Kidney (tissue), 14 donors: ENCODE measurements around the gene LMTK2. TPM values are rescaled to one million over a fixed set of nuclear protein-coding genes. Genes with fewer than 3 reads are reported as not detected.

ENCODE experiments used
- DNase-seq, 5 donors: peaks; one replicate each; pipeline ENCODE4 v3.0.0-alpha.2; 2013 to 2020
- FAIRE-seq: peaks from 2 replicates; lab custom pipeline; 2012; peaks lifted over from hg19 to GRCh38; lab: Jason Lieb, UNC
- H3K27ac ChIP-seq, 2 donors: one replicate each; pipeline ENCODE4 v1.7.0; 2013; ENCODE audit warnings: low read depth in 2 of 2, low read length in 2 of 2, inconsistent platforms in 1 of 2
- H3K27me3 ChIP-seq: one replicate; pipeline ENCODE4 v1.7.1; 2013; ENCODE audit warnings: low read length, inconsistent platforms; ENCODE audit not compliant: control insufficient read depth, insufficient read depth
- H3K36me3 ChIP-seq, 3 donors: one replicate each; pipeline versions ENCODE4 v1.7.0 to v1.7.1; 2013; ENCODE audit warnings: low read length in 3 of 3, control low read depth in 1 of 3, inconsistent platforms in 1 of 3; ENCODE audit not compliant: insufficient read depth in 3 of 3, control insufficient read depth in 2 of 3
- H3K4me1 ChIP-seq, 3 donors: one replicate each; pipeline versions ENCODE4 v1.7.0 to v1.7.1; 2013; ENCODE audit warnings: low read length in 3 of 3, inconsistent platforms in 1 of 3, low read depth in 1 of 3; ENCODE audit not compliant: control insufficient read depth in 2 of 3, insufficient read depth in 2 of 3
- H3K4me3 ChIP-seq, 3 donors: one replicate each; pipeline versions ENCODE4 v1.7.0 to v1.8.1; 2013; ENCODE audit warnings: low read length in 3 of 3, control low read depth in 1 of 3, inconsistent platforms in 1 of 3
- H3K9ac ChIP-seq, 3 donors: one replicate each; pipeline versions ENCODE4 v1.7.0 to v1.7.1; 2013; ENCODE audit warnings: low read length in 3 of 3, control low read depth in 1 of 3, inconsistent platforms in 1 of 3
- H3K9me3 ChIP-seq, 3 donors: one replicate each; pipeline versions ENCODE4 v1.7.0 to v1.7.1; 2013; ENCODE audit warnings: low read length in 3 of 3, control low read depth in 1 of 3, inconsistent platforms in 1 of 3; ENCODE audit not compliant: control insufficient read depth in 2 of 3, insufficient read depth in 1 of 3
- intact Hi-C: fragments of 100-400 bp; cut with DNase I; formaldehyde crosslinking; loops from one replicate; pipeline ENCODE4 v1.11.1; 2022
- polyA plus RNA-seq: library from polyadenylated mRNA; stranded (reverse); fragments of 350-450 nt; fragmentation: Illumina TruSeq; extraction: RNeasy Lipid Tissue Mini Kit (QIAGEN cat#74804); gene quantifications from one replicate; pipeline ENCODE4 v1.2.3, GENCODE V29; 2014; ENCODE audit warnings: low read depth, low replicate concordance; ENCODE audit not compliant: insufficient read depth
- total RNA-seq: library from RNA; stranded (reverse); fragmentation: NEBNext Ultra II Directional; extraction: Animal tissue kit (Norgen Biotek cat#: 25700); gene quantifications from one replicate; pipeline ENCODE4 v1.2.1, GENCODE V29; 2021
- TF ChIP-seq, protein P1 (sequence below): IDR thresholded peaks from 3 replicates; pipeline ENCODE4 v1.5.1; 2012; ENCODE audit warnings: mild to moderate bottlenecking, moderate library complexity, borderline replicate concordance; ENCODE audit not compliant: insufficient read depth; ENCODE audit errors: extremely low read depth
- donor health status: control.
- donor health status: control.
- donor health status: control.
- donor health status: control.
- donor health status: control.
- donor health status: DM: yes; HTN: yes; CAD: no.
- donor health status: Normal renal cell carcinoma (clear cell type).

Gene LMTK2
- total and polyA plus RNA-seq, 2 donors from 2014 or later, result 3.3 to 24.8 TPM

DNA sequence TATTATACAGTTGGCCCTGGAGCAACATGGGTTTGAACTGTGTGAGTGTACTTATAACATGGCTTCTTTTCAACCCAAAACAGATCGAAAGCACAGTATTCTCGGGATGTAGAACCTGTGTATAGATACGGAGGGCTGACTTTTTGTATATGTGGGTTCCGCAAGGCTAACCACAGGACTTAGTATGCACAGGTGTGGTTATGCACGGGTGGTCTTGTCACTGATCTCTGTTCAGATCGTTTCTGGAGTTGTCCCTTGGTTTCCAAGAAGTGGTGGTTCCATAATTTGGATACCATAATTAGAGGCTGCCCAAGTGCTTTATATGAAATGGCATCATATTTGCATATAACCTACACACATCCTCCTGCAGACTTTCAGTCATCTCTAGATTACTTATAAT, 93.7 kb downstream of the LMTK2 start:
- H3K9ac ChIP-seq, result no peak overlapping the region
- H3K4me3 ChIP-seq, result no peak overlapping the region
- no peak for DNase-seq
- H3K27ac ChIP-seq, result no peak overlapping the region
- H3K27me3 ChIP-seq, result no peaks in the 10 kb centered on the region
- no peak for FAIRE-seq
- H3K4me1 ChIP-seq, result peaks cover 0 to 7% (median 0%) of the 10 kb centered on the region in 3 donors
- H3K36me3 ChIP-seq, result peaks cover 0 to 9% (median 0%) of the 10 kb centered on the region in 3 donors
- intact Hi-C loops, result no loop called here
- TF ChIP-seq, protein P1, sequence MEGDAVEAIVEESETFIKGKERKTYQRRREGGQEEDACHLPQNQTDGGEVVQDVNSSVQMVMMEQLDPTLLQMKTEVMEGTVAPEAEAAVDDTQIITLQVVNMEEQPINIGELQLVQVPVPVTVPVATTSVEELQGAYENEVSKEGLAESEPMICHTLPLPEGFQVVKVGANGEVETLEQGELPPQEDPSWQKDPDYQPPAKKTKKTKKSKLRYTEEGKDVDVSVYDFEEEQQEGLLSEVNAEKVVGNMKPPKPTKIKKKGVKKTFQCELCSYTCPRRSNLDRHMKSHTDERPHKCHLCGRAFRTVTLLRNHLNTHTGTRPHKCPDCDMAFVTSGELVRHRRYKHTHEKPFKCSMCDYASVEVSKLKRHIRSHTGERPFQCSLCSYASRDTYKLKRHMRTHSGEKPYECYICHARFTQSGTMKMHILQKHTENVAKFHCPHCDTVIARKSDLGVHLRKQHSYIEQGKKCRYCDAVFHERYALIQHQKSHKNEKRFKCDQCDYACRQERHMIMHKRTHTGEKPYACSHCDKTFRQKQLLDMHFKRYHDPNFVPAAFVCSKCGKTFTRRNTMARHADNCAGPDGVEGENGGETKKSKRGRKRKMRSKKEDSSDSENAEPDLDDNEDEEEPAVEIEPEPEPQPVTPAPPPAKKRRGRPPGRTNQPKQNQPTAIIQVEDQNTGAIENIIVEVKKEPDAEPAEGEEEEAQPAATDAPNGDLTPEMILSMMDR, result no peak
- H3K9me3 ChIP-seq, result no peaks in the 10 kb centered on the region

DNA sequence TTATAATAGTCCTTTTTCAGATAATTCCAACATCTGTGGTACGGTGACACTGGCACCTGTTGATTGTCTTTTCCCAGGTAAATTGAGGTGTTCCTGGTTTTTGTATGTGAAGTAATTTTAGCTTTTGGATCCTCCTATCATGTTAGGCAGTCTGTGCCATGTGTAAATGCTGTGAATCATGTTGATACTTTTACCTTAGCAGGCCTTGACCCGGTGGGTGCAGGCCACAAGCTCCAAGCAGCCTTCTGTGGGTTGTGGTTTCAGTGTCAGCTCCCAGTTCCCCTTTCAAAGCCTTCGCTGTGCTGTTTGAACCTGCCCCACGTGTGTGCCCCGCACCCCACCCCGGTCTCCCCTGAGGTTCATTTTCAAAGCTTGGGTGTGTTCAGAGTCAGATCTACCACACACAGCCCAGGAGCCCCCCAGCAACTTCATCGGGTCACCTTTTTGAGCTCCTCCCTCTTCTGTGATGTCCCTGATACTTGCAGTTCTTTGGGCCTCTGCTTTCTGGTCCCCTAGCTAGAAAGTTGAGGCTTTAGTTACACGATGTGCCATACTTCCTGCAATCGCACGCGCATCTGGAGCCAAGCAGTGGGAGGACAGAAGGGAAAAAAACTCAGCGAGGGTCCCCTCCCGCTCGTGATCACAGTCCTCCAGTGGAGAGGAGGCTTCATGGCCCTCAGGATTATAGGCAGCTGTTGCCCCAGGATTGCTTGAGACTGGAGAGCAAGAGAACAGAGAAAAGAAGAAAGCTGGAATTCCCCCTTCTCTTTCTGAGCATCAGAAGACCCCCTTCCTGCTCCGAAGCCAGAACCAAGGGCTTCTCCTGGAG, 95.9 kb downstream of the LMTK2 start:
- H3K36me3 ChIP-seq, result peaks cover 0 to 15% (median 0%) of the 10 kb centered on the region in 3 donors
- no peaks in the 10 kb centered on the region for H3K9me3 ChIP-seq
- no peak for DNase-seq
- H3K9ac ChIP-seq, result no peak overlapping the region
- FAIRE-seq, result no peak
- intact Hi-C loops, result no loop called here
- H3K4me3 ChIP-seq, result no peak overlapping the region
- no peaks in the 10 kb centered on the region for H3K27me3 ChIP-seq
- H3K27ac ChIP-seq, result no peak overlapping the region
- no peaks in the 10 kb centered on the region for H3K4me1 ChIP-seq
- TF ChIP-seq, protein P1, result no peak

DNA sequence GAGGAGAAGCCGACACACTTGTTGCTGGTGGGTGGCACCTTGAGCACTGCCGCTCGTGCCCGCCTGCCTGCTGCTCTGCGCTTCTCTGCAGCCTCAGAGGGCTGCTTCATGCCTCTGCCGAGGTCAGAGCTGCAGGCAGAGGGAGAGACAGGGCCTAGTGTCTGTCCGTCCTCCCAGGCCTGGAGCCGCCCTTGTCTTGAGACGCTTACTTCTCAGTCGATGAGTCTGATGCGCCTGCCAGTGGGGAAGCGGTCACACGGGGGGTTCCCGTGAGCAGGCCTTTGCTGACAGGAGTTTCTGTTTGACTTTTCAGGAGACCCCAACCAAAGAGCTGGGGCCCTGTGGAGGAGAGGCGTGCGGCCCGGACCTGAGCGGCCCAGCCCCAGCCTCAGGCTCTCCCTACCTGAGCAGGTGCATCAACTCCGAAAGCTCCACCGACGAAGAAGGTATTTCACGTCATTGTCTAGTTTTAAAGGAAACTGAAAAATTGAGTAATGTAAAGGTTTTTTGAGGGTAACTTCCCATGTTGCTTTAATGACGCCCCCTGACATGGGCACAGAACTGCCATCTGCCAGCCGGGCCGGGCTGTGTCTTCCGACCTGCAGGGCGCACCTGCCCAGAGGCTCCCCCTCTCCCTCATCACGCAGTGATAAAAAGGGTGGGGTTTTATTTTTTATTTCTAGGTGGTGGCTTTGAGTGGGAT, 96.8 kb downstream of the LMTK2 start:
- DNase-seq, result peak in 1 of 5 donors; percentile 62
- intact Hi-C loops, result no loop called here

More for the DNA sequence above, 96.8 kb downstream of the LMTK2 start:
- TF ChIP-seq, protein P1, result no peak
- H3K36me3 ChIP-seq, result peaks cover 0 to 15% (median 0%) of the 10 kb centered on the region in 3 donors
- FAIRE-seq, result no peak
- no peak overlapping the region for H3K27ac ChIP-seq
- H3K9me3 ChIP-seq, result no peaks in the 10 kb centered on the region
- H3K4me1 ChIP-seq, result no peaks in the 10 kb centered on the region
- no peaks in the 10 kb centered on the region for H3K27me3 ChIP-seq
- H3K9ac ChIP-seq, result no peak overlapping the region
- no peak overlapping the region for H3K4me3 ChIP-seq
